Measurements from ENCODE around the gene IGSF21.

Gene IGSF21

DNA sequence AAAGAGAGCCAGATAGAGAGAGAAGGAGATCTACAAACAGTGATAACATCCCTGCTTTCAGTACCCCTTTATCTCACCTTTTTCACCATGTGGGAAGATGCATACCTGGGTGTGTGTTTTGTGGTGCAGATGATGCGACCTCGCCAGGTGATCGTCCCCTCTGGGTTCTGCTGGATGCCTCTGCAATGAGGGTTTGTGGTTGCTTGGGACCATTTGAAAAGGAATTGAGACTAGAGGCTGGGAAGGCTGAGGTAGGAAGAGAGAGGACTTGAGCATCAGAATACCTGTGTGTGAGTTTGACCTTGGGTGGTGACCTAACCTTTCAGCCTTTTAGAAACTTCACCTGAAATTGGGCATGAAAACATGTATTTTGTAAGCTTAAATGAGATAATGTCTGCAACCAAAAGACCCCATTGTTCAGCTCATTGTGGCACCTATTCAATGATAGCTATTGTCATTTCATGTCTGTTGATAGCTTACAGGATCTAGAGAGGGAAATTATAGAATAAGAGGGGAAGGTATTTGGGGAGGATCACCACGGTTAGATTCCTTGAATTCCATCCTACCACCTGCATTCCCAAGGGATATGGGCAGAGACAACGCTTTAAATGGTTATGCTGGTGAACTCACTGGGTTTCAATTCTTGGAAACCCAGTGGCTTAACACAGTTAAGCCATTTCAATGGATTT, 125.7 kb downstream of the IGSF21 start:
- DNase-seq = no peak

DNA sequence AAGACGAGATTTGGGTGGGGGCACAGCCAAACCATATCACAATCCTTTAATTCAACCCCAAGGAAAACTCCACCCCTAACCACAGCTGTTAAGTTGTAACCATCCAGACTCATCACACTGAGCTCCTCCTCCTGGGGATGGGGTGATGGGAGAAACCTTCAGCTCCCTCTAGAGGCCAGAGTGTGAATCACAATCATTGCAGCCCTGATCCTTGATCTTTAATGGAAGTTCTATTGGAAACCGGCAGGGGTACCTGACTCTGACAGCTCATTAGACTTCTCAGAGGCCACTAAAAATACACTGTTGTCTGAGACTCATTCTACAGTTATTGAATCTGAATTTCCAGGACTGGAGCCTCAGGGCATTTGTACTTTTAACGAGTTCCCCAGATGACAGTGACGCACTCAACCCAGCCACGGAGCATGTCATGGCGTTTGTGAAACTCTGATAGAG, 127.2 kb downstream of the IGSF21 start:
- DNase-seq = peak; percentile 5

DNA sequence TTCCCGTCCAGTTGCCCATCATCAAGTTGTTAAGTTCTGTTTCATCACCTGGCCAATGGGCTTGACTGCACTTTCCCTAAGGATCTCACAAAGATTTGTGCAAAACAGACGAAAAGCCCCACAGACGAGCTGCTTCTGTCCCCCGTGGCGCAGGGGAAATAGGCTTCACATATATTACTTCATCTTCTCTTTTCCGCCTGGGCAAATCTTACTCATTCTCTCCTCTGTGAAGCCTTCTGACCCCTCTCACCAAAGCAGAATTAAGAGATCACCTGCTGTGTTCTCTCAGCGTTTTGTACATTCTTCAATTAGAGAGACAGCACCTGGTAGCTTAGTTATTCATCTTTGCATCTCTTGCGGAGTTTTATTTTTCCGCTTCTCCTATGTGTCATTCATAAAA, 129.8 kb downstream of the IGSF21 start:
- DNase-seq = no peak

DNA sequence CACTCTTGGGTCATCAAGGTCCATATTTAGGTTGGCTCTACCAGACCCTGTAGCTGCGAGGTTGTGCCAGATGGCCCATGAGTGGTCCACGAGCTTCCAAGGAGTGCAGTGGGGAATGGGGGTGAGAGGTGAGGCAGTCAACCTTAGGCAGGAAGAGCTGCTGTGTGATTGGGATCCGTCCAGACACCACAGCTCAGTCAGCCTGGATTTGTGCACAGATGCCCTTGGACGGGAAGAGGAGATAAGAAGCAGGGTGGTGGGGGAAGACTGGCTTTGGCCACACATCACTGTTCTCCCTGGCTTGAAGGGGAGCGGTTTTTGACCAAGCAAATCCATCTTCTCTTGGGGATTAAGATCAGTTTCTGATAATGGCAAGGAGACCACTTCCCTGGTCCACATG, 130.6 kb downstream of the IGSF21 start:
- no peak for DNase-seq

DNA sequence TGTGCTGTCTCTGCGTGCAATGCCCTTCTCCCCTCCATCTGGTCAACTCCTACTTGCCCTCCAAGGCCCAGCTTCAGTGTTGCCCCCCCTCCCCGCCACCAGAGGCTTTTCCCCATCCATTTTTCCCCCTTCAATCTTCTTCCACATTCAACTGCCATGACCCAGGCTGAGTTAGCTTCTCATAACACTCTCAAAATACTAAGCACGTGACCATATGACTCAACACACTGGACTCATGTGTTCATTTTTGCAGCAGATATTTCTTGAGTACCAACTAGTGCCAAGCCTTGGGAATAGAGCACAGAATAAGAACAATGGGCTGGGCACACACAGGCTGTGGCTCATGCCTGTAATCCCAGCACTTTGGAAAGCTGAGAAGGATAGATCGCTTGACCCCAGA, 132.1 kb downstream of the IGSF21 start:
- no peak for DNase-seq

DNA sequence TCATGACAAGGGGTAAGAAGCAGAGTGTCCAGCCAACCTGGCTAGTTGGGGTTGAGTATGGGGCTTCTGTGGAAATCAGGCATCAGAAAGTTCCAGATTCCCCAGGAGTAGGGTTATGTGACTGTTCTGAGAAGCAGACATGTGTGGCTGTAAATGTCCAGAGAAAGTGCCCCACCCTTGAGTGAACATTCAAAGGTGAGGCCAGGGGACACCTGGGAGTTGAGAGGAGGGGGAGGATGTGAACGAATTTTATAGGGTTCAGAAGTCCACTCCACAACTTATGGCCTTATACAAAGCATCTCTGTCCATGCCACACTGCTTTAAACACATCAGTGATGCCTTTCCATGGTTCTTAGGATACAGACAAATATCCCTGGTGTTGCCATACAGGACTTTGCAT, 133.3 kb downstream of the IGSF21 start:
- DNase-seq = no peak

DNA sequence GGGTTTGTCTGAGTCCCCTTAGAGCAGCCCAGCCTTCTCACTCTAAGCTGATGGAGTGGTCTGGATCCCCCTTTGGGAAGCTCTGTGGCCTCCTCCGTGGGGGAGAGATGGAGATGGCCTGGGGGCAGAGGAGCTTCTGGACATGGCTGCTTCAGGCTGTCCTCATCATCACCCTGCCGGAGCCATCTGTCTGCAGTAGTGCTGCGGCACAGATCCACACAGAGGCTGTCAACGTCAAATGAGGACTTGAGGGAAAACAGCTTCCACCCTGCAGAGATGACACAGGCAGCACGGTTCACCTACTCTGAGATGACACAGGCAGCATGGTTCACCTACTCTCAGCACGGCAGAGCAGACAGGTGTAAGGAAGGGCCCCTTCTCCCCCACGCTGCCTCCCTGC, 134.3 kb downstream of the IGSF21 start:
- no peak for DNase-seq

DNA sequence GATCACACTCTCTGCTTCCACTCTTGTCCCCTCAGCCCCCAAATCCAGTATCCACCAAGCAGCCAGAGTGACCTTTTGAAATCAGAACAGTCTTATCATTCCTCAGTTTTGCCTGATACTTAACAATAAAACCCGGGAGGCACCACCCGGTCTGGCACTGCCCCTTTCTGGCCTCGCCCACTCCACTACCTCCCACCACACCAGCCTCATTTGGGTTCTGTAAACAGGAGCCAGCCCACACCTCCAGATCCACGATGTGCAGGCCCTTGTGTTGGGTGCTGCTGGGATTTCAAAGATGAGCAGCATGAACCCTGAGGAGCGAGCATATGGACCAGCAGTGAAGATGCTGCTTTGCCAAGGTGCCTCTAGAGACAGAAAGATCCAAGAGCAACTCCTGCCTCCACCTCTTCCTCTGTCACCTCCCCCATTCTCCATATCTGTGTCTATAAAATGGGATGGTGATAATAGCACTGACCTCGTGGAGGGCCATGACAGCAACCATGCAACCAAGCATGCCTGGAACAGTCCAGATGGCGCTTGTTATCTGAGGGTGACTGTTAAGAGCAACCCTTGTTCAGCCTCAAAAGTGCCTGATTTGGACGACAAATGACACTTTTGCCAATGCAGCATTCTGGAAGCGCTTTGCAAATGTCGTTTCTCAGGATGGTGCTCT, 136.0 kb downstream of the IGSF21 start:
- DNase-seq = no peak

DNA sequence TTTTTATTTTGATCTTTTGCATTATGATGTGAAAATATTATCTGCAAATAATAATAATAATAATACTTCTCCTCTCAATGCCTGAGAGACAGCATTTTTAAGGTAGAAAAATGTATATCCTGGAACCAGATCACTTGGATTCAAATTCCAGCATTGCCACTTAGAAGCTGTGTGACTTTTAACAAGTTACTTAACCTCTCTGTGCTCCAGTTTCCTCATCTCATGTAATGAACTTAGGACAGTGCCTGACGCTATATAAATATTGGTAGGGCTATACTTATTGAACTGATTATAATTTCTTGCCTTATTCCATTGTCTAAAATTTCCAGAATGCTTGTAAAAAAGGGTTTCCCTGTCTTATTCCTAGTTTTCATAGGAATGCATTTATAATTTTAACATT, 137.2 kb downstream of the IGSF21 start:
- no peak for DNase-seq

DNA sequence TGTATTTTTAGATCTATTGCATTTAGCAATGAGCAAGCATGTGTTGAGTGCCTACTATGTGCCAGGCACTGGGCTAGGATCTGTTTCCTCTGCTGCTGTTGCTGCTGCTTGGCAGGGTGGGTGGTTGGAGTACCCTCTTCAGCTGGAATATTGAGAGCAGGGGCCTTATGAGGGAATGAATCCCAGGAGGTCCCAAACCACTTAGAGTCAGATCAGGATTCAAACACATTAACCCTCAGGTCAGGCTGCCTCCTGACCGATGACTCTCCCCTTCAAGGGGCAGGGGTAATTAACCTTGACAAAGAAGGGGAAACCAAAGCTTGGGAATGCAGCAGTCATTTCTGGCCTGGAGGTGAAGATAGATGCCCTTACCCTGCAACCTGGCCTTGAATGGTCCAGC, 138.0 kb downstream of the IGSF21 start:
- no peak for DNase-seq

DNA sequence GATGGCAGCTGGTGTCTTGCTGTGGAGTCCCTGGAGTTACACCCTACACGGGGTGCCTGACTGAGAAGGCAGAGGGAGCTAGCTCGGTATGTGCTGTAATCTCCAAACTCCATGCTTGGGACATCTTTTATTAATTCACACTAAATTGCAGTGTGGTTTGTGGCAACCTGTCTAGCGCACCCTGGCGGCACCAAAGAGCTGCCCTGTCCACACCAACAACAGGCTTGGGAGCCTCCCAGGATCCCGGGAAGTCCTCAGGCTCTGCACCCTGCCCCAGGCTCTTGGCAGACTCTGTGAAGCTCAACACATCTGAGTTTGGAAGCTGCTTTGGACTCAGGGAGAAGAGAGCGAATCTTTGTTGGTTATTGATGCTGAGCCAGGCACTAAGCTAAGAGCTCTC, 138.9 kb downstream of the IGSF21 start:
- DNase-seq = no peak

DNA sequence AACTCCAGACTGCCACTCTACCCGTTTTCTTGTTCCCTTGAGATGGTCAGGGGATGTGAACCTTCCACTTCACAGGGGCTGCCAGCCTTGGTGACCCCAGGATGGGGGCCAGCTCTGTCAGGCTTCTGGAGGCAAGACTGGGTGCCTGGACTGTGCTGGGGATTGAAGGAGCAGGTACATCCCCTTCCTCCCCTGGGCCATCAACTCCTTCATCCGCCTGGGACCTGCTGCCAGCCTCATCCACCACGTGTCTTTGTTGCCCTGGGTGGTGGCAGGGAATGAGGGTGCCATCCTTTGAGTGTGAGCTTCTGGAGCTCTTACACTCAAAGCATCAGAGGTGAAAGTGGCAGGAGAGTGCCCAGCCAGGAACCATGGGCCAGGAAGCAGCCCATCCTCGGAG, 139.6 kb downstream of the IGSF21 start:
- DNase-seq = no peak

DNA sequence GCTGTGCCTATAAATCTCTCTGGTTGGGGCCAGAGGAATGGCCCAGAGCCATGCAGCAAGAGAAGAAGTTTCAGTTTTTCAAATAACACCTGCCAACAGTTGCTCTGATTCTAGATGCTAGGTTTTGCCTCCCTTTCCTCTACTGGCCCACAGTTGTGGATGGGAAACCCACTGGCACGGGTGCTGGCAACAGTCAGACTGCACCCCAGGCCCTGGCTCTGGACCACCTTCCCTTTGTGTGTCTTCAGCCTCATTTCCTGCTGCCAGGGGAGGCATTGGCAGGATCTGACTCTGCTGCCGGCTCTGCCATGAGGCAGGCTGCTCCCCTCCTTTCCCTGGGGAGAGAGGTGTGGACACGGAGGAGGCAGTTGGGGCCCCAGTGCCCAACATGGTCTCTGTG, 142.0 kb downstream of the IGSF21 start:
- no peak for DNase-seq

DNA sequence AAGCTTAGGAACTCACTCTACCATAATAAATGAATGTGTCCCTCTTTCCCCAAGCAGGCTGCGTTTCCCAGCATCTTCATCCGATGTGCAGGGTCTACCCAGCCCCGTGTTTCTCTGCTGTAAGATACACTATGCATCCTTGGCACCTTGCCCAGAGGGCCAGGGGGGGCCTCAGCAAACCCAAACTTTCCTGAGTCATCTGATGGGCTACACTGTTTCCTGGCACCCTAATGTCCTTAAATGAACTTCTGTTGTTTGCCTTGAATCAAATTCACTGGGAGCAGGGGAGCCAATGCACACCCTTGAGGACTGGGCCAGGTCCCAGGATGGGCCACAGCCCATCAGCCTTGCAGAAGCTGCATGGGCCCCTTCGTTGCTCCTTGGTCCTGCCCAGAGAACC, 145.5 kb downstream of the IGSF21 start:
- no peak for DNase-seq

DNA sequence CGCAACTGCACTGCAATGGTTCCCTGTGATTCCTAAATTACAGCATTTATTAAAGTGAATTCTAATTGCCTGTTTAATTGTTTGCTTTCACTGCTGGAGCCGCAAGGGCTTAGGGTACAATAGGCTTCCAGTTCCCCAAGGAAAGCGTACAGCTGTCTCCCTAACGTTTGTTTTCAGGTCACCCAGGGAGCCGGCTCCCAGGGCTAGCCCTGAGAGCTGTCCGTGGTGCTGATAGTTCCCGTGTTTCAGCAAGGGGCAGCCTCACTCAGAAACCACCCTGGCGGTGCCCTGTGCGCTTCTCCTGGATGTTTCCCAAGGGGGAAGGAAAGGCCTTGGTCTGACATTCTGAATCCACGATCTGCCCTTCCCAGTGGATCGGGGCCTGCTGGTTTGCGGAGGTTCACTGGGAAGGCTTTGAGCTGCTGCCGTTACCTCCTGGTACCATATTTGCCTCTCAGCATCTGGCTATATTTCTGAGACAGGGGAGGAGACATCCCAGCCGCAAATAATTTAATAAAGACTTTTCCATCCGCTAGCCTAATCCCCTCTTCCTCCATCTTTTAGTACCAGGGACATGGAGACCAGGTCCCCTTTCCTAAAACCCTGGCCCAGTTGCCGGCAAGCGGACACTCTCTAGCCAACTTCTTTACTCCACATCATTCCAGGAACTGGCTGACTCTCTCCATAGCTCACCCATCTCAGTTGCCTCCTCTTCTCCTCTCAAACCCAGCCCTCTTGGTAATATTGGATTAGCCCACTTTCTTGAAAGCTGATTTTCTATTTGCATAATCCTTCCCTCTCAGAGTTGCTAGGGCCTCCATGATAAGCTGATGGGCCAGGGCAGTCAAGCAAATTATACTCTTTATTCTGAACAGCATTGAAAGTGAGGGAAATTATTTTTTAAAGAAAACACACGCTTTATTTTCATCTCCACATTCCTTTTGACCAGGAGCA, 149.0 kb downstream of the IGSF21 start:
- DNase-seq = no peak

DNA sequence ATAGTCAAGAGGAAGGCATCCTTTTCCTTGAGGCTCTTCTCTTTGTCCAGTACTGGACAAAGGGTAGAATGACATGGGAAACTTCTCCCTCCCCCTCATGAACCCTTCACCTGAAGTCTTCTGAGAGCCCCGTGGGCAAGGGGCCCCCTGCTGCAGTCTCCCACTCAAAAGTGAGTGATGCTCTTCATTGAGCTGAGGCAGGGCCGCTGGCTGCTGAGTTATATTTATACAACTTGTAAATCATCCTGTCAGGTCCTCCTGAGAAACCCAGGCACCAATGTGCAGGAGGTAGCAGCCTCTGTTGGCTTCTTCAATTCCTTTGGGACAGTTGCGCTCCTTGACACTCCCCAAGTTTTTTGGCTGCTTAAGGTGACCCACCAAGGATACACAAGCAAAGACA, 150.2 kb downstream of the IGSF21 start:
- no peak for DNase-seq

DNA sequence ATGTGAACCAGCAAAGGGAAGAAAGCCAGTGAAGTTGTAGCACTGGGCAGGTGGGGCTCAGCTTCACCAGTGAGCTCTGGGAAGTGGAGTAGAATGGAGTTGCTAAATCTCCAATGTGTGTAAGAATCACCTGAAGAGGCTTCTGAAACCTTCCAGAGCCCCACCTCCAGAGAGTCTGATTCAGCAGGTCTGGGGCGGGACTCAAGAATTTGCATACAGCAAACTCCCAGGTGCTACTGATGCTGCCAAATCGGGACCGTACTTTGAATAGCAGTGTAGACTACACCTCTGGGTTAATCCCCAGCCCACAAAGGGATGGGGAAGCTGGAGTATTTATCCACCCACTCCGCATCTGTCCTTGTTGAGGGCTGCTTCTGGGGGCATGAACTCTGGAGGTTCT, 154.3 kb downstream of the IGSF21 start:
- no peak for DNase-seq

DNA sequence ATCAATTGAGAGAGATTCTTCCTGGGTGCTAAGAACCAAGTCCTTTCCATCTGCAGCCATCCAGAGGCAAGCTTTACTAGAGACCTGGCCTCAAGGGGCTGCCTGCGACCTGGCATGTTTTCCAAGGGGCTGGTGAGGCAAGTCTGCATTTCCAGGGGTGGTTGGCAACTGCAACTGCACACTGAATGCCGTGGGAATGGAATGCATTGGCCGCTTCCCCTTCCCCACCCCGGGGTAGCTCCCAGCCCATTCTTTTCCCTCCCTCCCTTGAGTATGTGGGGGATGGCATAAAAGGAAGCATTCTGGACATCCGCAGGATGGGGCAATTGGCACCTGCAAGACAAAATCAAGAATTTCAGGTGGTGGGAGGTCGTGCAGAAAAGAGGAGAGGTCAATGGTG, 155.1 kb downstream of the IGSF21 start:
- no peak for DNase-seq

DNA sequence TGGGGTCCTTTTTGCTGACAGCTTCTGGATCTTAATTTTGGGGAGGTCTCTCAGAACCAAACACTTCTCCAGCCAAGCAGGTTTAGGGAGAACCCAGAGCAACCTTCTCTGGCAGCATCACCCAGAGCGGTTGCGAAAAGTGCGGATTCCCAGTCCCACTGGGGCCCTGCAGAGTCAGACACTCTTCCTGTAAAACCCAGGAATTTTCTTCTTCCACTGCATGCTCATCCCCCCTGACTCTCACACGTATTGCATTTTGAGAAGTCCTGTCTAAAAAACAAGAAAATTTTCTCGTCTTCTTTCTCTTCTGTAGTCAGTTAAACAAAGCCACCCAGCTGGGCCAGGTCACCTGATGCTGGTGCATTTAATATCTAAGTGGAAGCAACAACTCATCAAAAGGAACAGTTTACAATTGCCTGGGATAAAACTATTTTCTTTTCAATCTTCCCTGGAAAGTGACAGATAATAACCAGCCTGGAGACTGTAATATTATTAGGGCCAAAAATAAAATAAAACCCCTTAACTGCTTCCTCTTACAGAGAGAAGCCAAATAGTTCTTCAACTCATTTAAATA, 156.0 kb downstream of the IGSF21 start:
- DNase-seq = no peak

DNA sequence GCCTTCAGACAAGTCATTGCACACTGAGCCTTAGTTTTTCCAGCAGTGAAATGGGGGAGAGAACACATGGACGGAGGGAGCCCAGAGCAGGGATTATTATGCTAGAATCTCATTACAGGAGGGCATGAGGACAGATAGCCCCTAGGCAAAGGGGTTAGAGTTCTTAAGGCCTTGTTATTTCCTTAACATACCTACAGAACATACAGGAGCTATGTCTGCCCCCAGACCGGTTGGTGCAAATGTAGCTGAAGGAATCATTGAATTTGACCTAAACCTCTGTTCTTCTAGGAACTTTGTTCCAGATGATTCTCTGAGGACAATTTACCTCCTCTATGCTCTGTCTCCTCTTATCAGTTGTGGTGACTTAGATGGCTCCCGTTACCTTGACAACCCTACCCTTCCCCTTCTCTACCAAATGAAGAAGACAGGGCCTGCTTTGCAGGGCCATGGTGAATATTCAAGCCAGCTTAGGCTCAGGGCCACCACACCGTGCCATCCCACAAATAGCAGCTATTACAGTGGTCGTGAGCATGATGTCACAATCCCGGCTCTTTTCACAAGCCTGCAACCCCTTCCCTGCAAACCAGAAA, 156.9 kb downstream of the IGSF21 start:
- no peak for DNase-seq

DNA sequence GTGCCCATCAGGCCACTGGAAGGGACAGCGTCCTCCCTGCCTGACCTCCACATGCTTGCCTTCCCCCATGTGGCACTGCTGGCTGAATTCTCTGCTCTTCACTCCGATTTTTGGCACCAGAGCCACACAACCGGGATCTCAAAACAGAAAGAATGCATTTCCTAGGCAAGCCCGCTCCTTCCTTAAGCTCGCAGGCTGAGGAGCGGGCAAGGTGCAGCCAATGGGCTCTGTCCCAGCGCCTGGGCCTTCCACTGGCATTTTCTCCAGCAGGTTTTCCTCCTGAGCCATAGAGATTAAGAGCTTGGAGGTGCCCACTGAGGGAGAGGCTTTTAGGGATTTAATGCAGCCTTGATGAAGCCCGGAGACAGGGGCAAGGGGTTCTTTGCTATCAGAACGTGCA, 158.0 kb downstream of the IGSF21 start:
- DNase-seq = no peak

DNA sequence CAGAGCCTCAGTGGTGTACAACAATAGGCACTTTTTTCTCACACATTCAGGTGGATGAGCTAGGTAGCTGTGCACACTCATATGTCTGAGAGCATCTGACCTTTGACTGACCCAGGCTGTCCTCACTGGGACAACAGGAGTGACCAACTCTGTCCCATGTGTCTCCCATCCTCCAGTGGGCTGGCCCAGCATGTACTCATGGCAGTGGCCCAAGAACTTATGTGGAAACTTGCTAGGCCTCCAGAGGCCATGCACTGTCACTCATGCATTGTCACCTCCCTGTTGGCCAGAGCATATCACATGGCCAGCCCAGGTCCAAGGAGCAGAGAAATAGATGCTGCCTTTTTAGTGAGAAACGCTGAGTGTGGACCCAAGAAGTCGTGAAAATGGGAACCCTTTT, 158.8 kb downstream of the IGSF21 start:
- no peak for DNase-seq

DNA sequence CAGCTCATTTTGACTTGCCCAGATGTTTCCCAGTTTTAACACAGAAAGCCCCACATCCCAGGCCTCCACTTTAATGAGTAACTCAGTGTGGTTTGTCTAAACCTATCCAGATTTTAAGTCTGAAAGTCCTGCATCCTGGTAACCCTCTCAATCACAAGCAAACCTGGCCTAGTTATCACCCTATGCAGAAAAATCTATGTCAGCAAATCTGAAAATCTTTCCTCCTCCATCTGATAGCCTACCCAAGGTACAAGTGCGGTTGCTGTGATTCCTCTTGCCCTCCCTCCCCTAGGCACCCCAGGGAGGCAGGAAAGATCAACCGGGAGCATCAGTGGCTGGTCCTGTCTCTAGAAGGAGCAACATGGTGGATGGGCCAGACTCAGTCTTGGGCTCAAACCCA, 163.7 kb downstream of the IGSF21 start:
- DNase-seq = no peak
